ENCODE results near the gene PTGES3.
"Not testable (repeated sequence)": the region's sequence is repeated elsewhere in the genome, so short reads cannot be mapped to it uniquely, and the experiment has no call there.

PTGES3 gene

DNA sequence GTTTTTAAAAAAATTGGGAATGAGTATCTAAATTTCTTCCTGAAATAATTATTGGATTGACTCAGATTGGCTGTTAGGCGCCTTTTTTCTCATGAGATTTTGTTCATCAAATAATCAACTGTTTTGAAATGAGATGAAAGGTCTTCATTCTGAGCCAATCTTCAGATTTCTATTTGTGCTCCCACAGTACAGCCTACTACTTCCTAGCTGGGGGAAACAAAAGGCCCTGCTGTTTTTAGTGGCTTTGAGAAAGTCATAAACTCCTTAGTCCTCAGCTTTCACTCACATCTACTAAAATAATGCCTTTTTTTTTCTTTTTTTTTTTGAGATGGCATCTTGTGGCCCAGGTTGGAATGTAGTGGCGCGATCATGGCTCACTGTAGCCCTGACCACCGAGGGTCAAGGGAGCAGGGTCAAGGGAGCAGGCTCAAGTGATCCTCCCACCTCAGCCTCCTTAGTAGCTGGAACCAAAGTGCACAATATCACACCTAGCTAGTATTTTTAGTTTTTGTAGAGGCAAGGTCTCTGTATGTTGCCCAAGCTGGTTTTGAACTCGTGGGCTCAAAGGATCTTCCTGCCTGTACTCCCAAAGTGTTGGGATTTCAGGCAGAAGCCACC, 21.8 kb upstream of the PTGES3 start:
- DNase-seq (ENCODE audit: low read depth), result no peak

DNA sequence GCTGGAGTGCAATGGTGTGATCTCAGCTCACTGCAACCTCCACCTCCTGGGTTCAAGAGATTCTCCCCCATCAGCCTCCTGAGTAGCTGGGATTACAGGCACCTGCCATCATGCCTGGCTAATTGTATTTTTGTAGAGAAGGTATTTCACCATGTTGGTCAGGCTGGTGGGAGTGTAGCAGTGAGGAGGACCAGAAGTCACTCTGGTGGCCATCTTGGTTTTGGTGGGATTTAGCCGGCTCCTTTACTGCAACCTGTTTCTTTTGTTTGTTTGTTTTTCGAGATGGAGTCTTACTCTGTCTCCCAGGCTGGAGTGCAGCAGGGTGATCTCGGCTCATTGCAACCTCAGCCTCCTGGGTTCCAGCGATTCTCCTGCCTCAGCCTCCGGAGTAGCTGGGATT, 16.4 kb upstream of the PTGES3 start:
- not testable (repeated sequence) for DNase-seq (ENCODE audit: low read depth)

- no peak for DNase-seq (ENCODE audit: low read depth)
Measured at GRCh38 chr12:56699020-56699661, 11.1 kb upstream of the PTGES3 start.

DNA sequence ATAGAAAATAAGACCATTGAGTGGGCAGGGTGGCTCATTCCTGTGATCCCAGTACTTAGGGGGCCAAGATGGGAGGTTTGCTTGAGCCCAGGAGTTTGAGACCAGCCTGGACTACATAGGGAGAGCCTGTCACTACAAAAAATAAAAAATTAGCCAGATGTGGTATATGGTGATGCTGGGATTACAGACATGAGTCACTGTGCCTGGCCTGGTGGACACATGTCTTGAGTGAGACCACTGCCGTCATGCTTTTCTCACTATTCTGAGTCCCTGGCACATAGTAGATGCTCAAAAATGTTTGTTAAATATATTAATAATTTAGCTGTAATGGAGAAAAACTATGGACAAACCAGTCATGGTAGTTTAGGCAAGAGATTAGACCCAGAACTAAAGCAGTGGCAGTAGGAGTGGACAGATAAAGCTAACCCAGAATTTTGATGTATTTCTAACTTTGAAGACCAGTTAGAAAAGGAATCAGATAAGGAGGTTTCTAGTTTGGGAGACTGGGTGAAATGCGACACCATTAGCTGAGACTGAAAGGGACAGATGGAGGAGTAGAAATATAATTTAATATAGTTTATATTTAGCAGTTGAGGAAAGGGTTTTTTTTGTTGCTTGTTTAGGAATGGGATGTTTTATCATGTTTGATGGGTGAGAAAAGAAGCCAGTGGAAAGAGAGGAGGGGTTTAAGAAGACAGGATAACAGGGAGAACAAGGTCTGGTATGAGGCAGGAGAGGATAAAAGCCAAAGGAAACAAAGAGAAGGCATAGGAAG, 7.4 kb upstream of the PTGES3 start:
- DNase-seq (ENCODE audit: low read depth), result peak; percentile 40

GRCh38 chr12:56694161-56694560, 6.1 kb upstream of the PTGES3 start:
- no peak for DNase-seq (ENCODE audit: low read depth)

- DNase-seq (ENCODE audit: low read depth), result no peak
Measured at GRCh38 chr12:56688846-56689109, 694 bp upstream of the PTGES3 start.

DNA sequence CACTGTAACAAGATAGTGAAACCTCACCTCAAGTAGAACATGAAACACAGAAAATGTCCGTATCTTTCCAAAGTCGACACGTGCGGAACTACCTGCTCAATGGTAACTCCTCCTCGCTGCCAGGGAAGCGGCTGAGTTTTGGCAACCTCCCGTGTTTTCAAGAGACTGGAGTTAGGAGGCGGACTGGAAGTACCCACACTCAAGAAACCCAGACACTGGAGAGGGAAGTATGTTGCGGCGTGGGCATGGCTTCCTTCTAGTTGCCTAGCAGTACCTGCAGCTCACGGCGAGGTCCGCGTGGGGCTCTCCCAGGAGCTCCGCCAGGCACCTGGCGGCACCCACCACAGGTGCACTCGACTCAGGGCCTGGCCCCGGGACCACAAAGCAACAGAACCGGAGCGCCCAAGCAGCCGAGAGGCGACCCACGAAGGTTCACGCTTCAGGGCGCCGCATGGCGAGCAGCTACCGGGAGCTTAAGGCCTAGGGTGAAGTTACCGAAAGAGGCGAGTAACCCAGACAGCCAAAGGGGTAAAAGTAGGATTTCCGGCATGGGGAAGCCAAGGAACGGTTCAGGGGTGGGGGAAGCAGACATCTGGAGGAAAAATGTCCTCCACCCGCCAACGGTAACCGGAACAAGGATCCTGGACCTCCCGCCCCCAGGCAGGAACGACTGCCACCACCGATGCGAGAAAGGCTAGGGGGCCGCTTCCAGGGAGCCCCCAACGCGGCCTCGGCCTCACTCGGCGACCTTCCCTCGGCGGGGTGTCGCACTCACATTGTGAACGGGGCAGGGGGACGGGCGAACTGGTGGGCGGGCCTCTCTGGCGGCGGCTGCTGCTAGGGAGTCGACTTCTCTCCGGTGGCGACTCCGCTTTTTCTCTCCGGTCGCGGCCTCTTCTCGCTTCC, 608 bp downstream of the PTGES3 start:
- DNase-seq (ENCODE audit: low read depth), result peak; percentile 45

DNA sequence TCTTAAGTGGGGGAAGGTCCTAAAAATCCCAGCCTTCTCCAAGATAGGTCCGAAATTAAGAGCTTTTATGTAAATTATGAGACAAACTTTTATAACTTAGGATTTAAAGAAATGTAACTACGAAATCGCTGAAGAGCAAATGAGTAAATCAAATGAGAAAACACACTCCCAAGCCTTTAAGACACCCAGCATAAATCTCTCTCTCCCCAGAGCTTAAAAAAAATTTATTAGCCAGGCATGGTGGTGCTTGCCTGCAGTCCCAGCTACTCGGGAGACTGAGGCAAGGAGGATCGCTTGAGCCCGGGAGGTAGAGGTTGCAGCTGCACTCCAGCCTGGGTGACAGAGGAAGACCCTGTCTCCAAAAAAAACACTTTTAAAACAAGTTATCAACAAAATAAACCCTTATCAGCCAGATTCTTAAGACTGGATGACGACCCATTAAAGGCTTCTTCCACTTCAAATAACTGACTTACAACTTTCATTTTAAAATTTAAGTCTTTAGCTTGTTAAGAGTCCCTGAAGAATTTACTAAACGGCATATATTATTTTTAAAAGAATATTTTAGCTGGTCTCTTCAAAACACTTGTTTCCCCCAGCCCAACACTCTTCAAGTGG, 3.2 kb downstream of the PTGES3 start:
- no peak for DNase-seq (ENCODE audit: low read depth)

DNA sequence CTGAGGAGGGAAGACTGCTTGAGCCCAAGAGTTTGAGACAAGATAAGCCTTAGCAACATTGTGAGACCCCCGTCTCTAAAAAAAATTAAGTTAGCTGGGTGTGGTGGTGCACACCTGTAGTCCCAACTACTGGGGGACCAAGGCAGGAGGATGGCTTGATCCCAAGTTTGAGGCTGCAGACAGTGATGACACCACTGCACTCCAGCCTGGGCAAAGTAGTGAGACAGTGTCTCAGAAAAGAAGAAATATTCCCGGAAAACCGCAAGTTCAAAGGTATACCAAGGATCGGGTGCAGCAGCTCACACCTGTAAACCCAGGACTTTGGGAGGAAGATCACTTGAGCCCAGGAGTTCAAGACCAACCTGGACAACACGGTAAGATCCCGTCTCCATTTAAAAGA, 5.8 kb downstream of the PTGES3 start:
- DNase-seq (ENCODE audit: low read depth), result no peak

GRCh38 chr12:56679883-56680575, 8.1 kb downstream of the PTGES3 start:
- DNase-seq (ENCODE audit: low read depth), result no peak

DNA sequence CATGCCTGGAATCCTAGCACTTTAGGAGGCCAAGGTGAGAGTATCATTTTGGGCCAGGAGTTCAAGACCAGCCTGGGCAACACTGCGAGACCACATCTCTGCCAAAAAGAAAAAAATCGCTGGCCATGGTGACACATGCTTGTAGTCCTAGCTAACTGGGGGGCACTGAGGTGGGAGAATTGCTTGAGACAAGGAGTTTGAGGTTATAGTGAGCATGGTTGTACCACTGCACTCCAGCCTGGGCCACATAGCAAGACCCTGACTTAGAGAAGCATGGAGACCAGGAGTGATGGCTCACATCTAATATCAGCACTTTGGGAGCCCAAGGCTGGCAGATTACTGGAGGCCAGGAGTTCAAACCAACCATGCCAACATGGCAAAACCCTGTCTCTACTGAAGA, 9.2 kb downstream of the PTGES3 start:
- DNase-seq (ENCODE audit: low read depth), result no peak

DNA sequence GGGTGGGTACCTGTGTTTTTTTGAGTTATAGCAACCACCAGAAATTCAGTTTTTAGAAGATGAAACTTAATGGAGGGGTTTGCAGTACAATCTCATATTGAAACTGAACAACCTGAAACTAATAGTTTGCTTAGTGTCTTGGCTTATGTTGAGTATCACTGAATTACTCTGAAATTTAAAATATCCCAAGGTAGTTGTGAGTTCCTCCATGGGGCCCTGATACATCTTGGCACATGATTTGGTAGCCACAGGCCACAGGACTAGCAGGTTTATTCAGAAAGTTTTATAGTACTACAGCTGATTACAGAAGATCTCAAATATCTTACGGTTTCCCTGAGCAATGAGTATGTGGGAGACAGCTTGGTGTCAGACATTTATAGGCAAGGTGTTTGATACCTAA, 10.4 kb downstream of the PTGES3 start:
- DNase-seq (ENCODE audit: low read depth), result no peak

DNA sequence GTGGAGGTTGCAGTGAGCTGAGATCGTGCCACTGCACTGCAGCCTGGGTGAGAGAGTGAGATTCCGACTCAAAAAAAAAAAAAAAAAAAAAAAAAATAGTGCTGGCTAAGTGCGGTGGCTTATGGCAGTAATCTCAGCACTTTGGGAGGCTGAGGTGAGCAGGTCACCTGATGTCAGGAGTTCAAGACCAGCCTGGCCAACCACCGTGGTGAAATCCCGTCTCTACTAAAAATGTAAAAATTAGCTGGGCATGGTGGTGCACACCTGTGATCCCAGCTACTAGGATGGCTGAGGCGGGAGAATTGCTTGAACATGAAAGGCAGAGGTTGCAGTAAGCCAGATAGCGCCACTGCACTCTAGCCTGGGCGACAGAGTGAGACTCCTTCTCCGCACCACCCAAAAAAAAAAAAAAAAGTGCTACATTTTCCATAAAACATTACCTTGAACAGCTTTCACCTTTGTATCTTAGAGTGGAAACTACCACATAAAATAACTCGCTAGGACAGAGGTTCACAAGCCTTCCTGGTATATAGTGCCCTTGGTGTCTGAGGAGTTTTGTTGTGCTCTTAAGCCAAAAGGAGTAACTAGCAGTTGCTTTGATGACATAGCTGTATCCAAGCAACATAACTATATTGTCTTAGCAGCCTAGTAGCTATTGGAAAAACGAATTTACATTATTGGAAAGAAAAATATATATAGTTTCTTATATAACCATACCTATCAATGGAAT, 11.1 kb downstream of the PTGES3 start:
- DNase-seq (ENCODE audit: low read depth), result no peak

- no peak for DNase-seq (ENCODE audit: low read depth)
Measured at GRCh38 chr12:56671608-56672007, 16.5 kb downstream of the PTGES3 start.

GRCh38 chr12:56670836-56671235, 17.2 kb downstream of the PTGES3 start:
- DNase-seq (ENCODE audit: low read depth), result no peak

- no peak for DNase-seq (ENCODE audit: low read depth)
Measured at GRCh38 chr12:56668197-56668457, 20.0 kb downstream of the PTGES3 start.

- no peak for DNase-seq (ENCODE audit: low read depth)
Measured at GRCh38 chr12:56661979-56662638, 26.0 kb downstream of the PTGES3 start.

- no peak for DNase-seq (ENCODE audit: low read depth)
Measured at GRCh38 chr12:56661560-56661959, 26.5 kb downstream of the PTGES3 start.

DNA sequence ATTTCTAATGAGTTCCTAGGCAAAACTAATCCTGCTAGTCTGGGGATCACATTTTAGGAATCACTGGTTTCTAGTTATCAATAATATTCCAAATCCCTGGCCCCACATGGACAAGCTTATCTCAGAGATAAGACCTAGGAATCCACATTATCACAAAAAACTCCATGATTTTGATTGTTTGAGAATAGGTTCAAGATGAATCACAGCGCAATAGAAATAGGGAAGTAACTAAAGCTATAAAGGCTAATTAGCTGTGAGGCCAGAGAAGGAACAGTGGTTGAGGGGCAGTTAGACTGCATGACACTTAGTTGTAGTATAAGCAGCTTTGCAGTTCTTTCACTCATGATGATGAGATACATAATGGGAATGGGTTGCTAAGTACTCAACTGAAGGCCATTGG, 29.2 kb downstream of the PTGES3 start:
- DNase-seq (ENCODE audit: low read depth), result no peak
